Measurements from ENCODE around the gene CDH23. TPM values are rescaled to one million over a fixed set of nuclear protein-coding genes. Genes with fewer than 3 reads are reported as not detected.

The CDH23 gene
- total RNA-seq, 1 donor from 2014 or later: 4.5 TPM

DNA sequence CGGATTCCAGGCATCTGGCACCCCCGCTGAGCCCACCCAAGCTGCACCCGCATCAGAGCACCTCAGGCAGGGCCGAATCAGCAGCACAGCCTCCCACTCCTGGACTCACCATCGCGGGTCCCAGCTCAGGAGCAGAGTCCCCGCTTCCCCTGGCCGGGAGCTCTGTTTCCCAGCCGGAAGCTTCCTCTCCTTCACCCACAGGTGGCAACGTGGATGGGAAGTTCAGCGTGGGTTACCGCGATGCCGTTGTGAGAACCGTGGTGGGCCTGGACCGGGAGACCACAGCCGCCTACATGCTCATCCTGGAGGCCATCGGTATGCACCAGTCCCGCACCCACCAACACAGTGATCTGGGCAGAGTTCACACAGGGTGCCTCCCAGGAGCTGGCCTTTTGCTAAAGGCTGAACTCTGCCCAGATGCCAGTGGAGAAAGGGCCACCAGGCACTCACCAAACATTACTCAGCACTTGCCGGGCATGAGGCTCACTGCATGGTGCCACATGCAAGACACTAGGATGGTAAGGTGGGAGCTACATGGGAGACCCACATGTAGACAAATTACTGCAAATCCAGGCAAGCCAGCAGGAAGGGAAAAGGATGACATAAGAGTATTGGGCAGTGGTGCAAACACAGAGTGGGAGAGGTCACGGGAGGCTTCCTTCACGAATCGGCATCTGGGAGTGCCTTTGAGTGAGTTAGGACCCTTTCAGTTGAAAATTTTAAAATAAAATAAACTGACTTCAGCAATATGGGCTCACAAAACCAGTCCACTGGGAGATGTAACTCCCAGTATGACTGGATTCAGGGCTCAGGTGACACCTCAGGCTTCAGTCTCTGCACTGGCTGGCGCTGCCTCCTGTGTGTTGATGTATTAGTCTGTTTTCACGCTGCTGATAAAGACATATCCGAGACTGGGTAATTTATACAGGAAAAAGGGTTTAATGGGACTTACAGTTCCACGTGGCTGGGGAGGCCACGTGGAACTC is 312.5 kb downstream of the CDH23 start:
- TF ChIP-seq CTCF (IDR thresholded peaks at IDR 0.05; ENCODE audit: borderline replicate concordance): no peak
- H3K9me3 ChIP-seq (replicated peaks): no peaks in the 10 kb centered on the region
- peaks cover 43% of the 10 kb centered on the region for H3K4me1 ChIP-seq
- intact Hi-C loops (cut with micrococcal nuclease): loop anchor here (5.0 to 10.0 kb wide), 2 partner anchors 327 to 384 kb away; no protein-coding TSS in a partner anchor
- no peaks in the 10 kb centered on the region for H3K36me3 ChIP-seq
- no peak for DNase-seq
- no peak overlapping the region for H3K4me3 ChIP-seq
- no peak overlapping the region for H3K27ac ChIP-seq (replicated peaks)
- H3K27me3 ChIP-seq (ENCODE audit: low read depth): no peaks in the 10 kb centered on the region

- Histone ChIP-seq H3K9me3 (replicated peaks) (no peaks in the 10 kb centered on the region), H3K4me3 (no peak overlapping the region), H3K36me3 (no peaks in the 10 kb centered on the region), H3K27ac (replicated peaks) (no peak overlapping the region), H3K4me1 (peaks cover 53% of the 10 kb centered on the region), H3K27me3 (ENCODE audit: low read depth) (no peaks in the 10 kb centered on the region)
- intact Hi-C loops (cut with micrococcal nuclease): no loop called here
- DNase-seq: no peak
- TF ChIP-seq CTCF (IDR thresholded peaks at IDR 0.05; ENCODE audit: borderline replicate concordance): no peak
Measured at GRCh38 chr10:71710519-71710918, 313.8 kb downstream of the CDH23 start.

DNA sequence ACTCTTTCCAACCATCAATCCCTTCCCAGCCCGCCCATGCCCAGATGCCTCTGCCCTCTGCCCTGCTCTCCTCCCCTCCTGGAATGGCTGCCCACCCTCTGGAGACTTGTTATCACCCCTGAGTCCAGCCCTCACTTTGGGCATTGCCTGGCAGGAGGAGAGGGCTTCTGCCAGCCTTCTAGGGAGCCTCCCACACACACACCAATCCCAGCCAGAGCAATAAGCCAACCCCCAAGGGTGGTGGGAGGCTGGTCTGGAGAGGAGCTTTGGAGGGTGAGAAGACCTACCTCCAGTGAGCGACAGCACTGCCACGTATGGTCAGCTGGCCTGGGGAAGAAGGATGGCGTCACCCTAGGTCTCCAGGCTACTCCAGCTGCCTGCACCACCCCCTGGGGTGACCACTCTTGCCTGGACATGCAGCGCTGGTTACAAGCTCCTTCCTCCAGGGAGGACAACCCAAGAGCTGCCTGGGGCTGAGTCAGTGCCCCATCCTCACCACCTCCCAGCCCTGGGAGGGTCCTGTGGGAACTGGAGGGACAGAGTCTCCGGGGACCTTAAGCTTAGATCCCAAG is 314.4 kb downstream of the CDH23 start:
- Histone ChIP-seq H3K4me3 (no peak overlapping the region), H3K36me3 (no peaks in the 10 kb centered on the region), H3K27ac (replicated peaks) (peak overlapping the region; percentile 93), H3K4me1 (peaks cover 54% of the 10 kb centered on the region), H3K27me3 (ENCODE audit: low read depth) (no peaks in the 10 kb centered on the region), H3K9me3 (replicated peaks) (no peaks in the 10 kb centered on the region)
- TF ChIP-seq CTCF (IDR thresholded peaks at IDR 0.05; ENCODE audit: borderline replicate concordance): no peak
- no peak for DNase-seq
- intact Hi-C loops (cut with micrococcal nuclease): no loop called here

DNA sequence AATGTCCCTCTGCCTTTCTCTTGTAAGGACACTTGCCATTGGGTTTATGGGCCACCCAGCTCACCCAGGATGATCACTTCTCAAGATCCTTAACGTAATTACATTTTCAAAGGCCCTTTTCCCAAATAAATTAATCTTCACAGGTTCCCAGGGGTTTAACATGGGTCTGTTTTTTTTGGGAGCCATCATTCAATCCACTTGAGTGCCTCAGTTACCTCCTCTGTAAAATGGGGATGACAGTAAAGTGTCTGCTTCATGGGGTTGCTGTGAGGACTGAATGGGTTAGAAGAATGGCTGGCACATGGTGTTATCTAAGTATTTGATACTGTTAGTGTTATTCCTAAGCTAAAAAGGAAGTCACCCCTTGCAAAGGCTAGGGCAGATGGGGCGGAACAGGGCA is 315.4 kb downstream of the CDH23 start:
- Histone ChIP-seq H3K36me3 (no peaks in the 10 kb centered on the region), H3K4me3 (no peak overlapping the region), H3K27me3 (ENCODE audit: low read depth) (no peaks in the 10 kb centered on the region), H3K9me3 (replicated peaks) (no peaks in the 10 kb centered on the region), H3K4me1 (peaks cover 63% of the 10 kb centered on the region), H3K27ac (replicated peaks) (peak overlapping the region; percentile 93)
- intact Hi-C loops (cut with micrococcal nuclease): no loop called here
- no peak for DNase-seq
- TF ChIP-seq CTCF (IDR thresholded peaks at IDR 0.05; ENCODE audit: borderline replicate concordance): no peak

DNA sequence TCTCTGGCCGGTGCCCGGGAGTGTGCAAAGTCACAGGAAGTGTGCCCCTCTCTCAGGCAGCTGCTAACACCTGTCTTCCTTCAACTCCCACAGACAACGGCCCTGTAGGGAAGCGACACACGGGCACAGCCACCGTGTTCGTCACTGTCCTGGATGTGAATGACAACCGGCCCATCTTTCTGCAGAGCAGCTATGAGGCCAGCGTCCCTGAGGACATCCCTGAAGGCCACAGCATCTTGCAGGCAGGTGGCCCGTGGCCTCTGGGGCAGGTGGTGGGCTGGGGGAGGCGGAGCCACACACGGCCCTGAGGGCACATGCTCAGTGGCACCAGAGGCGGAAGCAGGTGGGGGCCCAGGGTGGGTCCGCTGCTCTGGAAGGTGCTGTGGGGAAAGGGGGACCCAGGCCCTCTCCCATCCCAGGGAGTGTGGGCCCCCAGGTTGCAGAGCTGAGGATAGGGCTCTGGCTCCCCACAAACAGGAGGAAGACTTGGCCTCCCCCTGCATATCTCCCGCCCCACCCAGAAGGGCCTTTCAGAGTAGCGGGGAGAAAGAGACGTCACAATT is 315.9 kb downstream of the CDH23 start:
- Histone ChIP-seq H3K9me3 (replicated peaks) (no peaks in the 10 kb centered on the region), H3K36me3 (no peaks in the 10 kb centered on the region), H3K27me3 (ENCODE audit: low read depth) (no peaks in the 10 kb centered on the region), H3K4me1 (peaks cover 67% of the 10 kb centered on the region), H3K4me3 (no peak overlapping the region), H3K27ac (replicated peaks) (peak overlapping the region; percentile 93)
- intact Hi-C loops (cut with micrococcal nuclease): no loop called here
- DNase-seq: no peak
- TF ChIP-seq CTCF (IDR thresholded peaks at IDR 0.05; ENCODE audit: borderline replicate concordance): no peak
